Measurements from ENCODE around the gene SERPINB11.

Gene SERPINB11

DNA sequence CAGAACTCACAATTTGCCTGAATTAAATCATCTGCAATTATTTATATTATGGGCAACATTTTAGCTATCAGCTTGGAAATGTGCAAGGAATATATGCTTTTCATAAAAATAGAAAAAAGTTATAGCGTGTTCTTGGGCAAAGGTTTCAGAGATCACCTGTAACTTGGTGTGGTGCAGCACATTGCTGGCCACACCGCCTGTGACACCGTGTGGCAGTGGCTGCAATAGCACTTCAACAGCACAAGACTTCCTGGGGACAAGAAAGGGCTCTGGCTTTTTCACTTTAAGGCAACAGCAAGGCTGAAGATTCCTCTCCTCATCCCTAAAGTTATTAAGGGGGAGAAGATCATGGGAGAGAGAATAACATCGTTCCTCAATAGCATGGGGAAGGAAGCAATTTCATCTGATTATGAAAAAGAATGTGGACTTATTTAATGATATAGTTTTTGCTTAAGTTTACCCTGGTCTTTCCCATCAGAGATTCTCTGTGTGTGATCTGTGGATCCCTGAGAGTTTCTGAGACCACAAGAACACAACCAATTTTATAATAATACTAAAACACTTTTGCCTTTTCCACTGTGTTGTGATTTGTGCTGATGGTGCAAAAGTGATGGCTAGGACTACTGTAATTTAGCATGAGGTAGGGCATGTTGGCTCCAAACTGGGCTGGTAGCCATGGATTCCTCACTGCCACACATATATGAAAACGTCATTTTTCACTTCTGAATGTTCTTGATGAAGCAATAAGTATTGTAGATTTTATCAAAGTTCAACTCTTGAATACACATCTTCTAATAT lies 26.0 kb upstream of the SERPINB11 start:
- peak; percentile 53 for DNase-seq
- Histone ChIP-seq H3F3A (ENCODE audit: insufficient read depth, low read length) (no peaks in the 10 kb centered on the region), H3K27me3 (replicated peaks; ENCODE audit: insufficient read depth, low read length) (no peaks in the 10 kb centered on the region), H3K4me3 (ENCODE audit: low read length) (no peak overlapping the region), H3K4me1 (ENCODE audit: low read length) (no peaks in the 10 kb centered on the region), H3K4me2 (ENCODE audit: low read depth, low read length) (no peak overlapping the region), H3K27ac (ENCODE audit: low read length) (no peak overlapping the region), H3K79me2 (ENCODE audit: low read length) (no peaks in the 10 kb centered on the region), H2AFZ (ENCODE audit: low read length) (no peak overlapping the region), H4K20me1 (ENCODE audit: insufficient read depth, low read length) (no peaks in the 10 kb centered on the region), H3K36me3 (replicated peaks; ENCODE audit: insufficient read depth, low read length) (no peaks in the 10 kb centered on the region), H3K9ac (ENCODE audit: low read length) (no peak overlapping the region), H3K9me3 (replicated peaks; ENCODE audit: insufficient read depth, low read length) (no peaks in the 10 kb centered on the region), H3K9me2 (replicated peaks; ENCODE audit: insufficient read depth, low read length) (no peaks in the 10 kb centered on the region)
- TF ChIP-seq EZH2phosphoT487 (IDR thresholded peaks at IDR 0.05; ENCODE audit: low read length) (no peak), EZH2 (optimal IDR thresholded peaks at IDR 0.05; ENCODE audit: low read depth, low read length) (no peak)
- TF ChIP-seq, protein P1, sequence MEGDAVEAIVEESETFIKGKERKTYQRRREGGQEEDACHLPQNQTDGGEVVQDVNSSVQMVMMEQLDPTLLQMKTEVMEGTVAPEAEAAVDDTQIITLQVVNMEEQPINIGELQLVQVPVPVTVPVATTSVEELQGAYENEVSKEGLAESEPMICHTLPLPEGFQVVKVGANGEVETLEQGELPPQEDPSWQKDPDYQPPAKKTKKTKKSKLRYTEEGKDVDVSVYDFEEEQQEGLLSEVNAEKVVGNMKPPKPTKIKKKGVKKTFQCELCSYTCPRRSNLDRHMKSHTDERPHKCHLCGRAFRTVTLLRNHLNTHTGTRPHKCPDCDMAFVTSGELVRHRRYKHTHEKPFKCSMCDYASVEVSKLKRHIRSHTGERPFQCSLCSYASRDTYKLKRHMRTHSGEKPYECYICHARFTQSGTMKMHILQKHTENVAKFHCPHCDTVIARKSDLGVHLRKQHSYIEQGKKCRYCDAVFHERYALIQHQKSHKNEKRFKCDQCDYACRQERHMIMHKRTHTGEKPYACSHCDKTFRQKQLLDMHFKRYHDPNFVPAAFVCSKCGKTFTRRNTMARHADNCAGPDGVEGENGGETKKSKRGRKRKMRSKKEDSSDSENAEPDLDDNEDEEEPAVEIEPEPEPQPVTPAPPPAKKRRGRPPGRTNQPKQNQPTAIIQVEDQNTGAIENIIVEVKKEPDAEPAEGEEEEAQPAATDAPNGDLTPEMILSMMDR (IDR thresholded peaks at IDR 0.05; ENCODE audit: low read length): peak; percentile 68

DNA sequence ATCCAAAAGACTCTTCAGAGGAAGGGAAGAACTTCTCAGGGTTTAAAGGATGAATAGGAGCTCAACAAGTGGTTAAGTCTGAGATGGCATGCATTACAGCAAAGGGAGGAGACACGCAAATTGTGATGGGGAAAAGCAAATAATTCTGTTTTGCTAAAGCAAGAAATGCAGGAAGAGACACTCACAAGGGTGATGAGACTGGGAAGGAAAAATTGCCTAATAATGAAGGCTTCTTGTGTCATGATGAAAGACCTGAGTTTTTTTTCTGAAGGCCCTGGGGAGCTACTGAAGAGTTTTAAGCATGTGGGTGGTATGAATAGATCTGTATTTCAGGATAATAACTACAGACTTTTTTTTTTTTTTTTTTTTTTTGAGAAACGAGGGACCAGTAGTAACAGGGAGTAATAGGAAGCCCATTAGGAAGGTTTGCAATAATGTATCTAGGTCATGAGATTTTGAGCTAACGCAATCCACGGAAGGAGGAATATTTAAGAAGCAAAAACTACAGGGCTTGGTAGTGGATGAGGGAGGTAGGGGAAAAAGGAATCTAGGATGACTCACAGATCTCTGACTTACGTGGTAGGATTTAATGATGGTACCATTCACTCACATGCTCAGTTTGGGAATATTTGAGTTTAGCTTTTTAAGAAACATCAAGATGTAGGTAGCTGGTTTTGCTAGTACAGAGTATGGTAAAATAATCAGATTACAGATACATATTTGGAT lies 25.1 kb upstream of the SERPINB11 start:
- Histone ChIP-seq H3K36me3 (replicated peaks; ENCODE audit: insufficient read depth, low read length) (no peaks in the 10 kb centered on the region), H3K27ac (ENCODE audit: low read length) (no peak overlapping the region), H3K4me2 (ENCODE audit: low read depth, low read length) (no peak overlapping the region), H3K9ac (ENCODE audit: low read length) (no peak overlapping the region), H3K4me1 (ENCODE audit: low read length) (no peaks in the 10 kb centered on the region), H3K9me2 (replicated peaks; ENCODE audit: insufficient read depth, low read length) (no peaks in the 10 kb centered on the region), H3F3A (ENCODE audit: insufficient read depth, low read length) (no peaks in the 10 kb centered on the region), H4K20me1 (ENCODE audit: insufficient read depth, low read length) (no peaks in the 10 kb centered on the region), H3K4me3 (ENCODE audit: low read length) (no peak overlapping the region), H3K27me3 (replicated peaks; ENCODE audit: insufficient read depth, low read length) (no peaks in the 10 kb centered on the region), H3K79me2 (ENCODE audit: low read length) (no peaks in the 10 kb centered on the region), H3K9me3 (replicated peaks; ENCODE audit: insufficient read depth, low read length) (no peaks in the 10 kb centered on the region), H2AFZ (ENCODE audit: low read length) (no peak overlapping the region)
- no peak for DNase-seq
- no peak for TF ChIP-seq EZH2phosphoT487 (IDR thresholded peaks at IDR 0.05; ENCODE audit: low read length)
- TF ChIP-seq, protein P1 (IDR thresholded peaks at IDR 0.05; ENCODE audit: low read length): no peak
- no peak for TF ChIP-seq EZH2 (optimal IDR thresholded peaks at IDR 0.05; ENCODE audit: low read depth, low read length)

DNA sequence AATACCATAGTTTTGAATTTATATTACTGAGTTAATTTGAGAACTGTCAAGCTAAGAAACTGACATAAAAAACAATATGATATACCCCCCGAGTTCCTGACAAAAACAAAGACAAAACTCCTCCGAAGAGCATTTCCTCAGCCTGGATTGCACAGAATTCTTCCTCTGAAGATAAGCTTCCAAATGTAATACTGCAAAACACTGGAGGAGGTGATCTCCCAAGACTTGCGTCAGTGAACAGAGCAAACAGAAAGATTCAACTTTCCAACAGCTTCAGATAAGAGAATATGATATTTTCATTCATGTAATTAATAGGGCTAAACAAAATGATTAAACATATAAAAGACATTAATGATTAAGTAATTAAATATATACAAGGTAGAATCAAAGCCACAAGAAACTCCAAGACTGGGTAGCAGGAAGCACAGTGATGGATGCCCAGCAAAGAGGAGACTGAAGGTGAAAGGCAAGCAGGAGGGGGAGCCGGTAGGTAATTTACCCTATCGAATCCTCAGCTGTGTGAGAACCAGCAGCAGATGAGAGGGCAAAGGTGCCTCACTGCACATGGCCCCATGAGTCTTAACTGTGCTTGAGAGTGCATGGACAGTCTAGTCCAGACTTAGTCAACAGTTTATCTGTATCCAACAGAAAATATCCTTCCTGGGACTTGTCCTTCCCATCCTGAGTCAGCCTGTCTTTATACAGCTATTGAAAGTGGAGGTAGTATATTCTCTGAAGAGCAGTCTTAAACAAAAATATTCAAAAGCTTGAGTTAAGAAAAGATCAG lies 22.7 kb upstream of the SERPINB11 start:
- no peaks in the 10 kb centered on the region for H3K79me2 ChIP-seq (ENCODE audit: low read length)
- no peaks in the 10 kb centered on the region for H3K36me3 ChIP-seq (replicated peaks; ENCODE audit: insufficient read depth, low read length)
- no peak overlapping the region for H3K27ac ChIP-seq (ENCODE audit: low read length)
- no peaks in the 10 kb centered on the region for H3K4me1 ChIP-seq (ENCODE audit: low read length)
- no peaks in the 10 kb centered on the region for H3K27me3 ChIP-seq (replicated peaks; ENCODE audit: insufficient read depth, low read length)
- H3K4me3 ChIP-seq (ENCODE audit: low read length): no peak overlapping the region
- DNase-seq: no peak
- no peaks in the 10 kb centered on the region for H3K9me3 ChIP-seq (replicated peaks; ENCODE audit: insufficient read depth, low read length)
- H3F3A ChIP-seq (ENCODE audit: insufficient read depth, low read length): no peaks in the 10 kb centered on the region
- H2AFZ ChIP-seq (ENCODE audit: low read length): no peak overlapping the region
- no peak for TF ChIP-seq EZH2 (optimal IDR thresholded peaks at IDR 0.05; ENCODE audit: low read depth, low read length)
- TF ChIP-seq, protein P1 (IDR thresholded peaks at IDR 0.05; ENCODE audit: low read length): no peak
- no peak for TF ChIP-seq EZH2phosphoT487 (IDR thresholded peaks at IDR 0.05; ENCODE audit: low read length)
- no peak overlapping the region for H3K4me2 ChIP-seq (ENCODE audit: low read depth, low read length)
- H3K9me2 ChIP-seq (replicated peaks; ENCODE audit: insufficient read depth, low read length): no peaks in the 10 kb centered on the region
- H4K20me1 ChIP-seq (ENCODE audit: insufficient read depth, low read length): no peaks in the 10 kb centered on the region
- H3K9ac ChIP-seq (ENCODE audit: low read length): no peak overlapping the region

All from MM.1S (cell line).